ENCODE measurements around the gene VPS35L. TPM values are rescaled to one million over a fixed set of nuclear protein-coding genes. Genes with fewer than 3 reads are reported as not detected.

VPS35L gene
- total and polyA plus RNA-seq, 4 donors, result 27.4 to 65.4 (median 47.1) TPM

DNA sequence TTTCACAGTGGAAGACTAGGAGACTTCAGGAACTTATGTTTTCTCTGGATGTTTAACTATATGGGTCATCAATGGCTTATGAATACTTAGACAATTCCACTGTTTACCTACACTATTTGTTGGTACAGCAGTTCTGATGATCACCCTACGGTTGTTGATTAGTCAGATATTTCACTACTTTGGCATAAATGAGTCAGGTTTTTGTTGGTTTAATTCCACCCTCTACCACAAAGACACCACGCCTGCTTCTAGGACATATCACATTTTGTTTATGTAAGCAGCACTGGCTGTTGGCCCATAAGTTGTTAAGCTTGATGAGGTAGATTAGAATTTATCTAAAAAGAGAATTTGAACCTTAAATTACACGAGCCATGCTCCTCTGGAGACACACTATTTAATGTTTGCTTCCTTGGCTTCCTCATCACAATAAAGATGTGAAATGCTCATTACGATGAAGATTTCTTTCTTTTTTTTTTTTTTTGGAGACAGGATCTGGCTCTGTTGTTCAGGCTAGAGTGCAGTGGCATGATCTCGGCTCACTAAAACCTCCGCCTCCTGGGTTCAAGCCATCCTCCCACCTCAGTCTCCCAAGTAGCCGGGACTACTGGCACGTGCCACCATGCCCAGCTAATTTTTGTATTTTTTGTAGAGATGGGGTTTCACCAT lies 37.9 kb upstream of the VPS35L start:
- no peaks in the 10 kb centered on the region for H3K9me3 ChIP-seq (ENCODE audit: control insufficient read depth in 4 of 4, insufficient read depth in 3 of 4, low read length in 3 of 4)
- TF ChIP-seq, protein P1, sequence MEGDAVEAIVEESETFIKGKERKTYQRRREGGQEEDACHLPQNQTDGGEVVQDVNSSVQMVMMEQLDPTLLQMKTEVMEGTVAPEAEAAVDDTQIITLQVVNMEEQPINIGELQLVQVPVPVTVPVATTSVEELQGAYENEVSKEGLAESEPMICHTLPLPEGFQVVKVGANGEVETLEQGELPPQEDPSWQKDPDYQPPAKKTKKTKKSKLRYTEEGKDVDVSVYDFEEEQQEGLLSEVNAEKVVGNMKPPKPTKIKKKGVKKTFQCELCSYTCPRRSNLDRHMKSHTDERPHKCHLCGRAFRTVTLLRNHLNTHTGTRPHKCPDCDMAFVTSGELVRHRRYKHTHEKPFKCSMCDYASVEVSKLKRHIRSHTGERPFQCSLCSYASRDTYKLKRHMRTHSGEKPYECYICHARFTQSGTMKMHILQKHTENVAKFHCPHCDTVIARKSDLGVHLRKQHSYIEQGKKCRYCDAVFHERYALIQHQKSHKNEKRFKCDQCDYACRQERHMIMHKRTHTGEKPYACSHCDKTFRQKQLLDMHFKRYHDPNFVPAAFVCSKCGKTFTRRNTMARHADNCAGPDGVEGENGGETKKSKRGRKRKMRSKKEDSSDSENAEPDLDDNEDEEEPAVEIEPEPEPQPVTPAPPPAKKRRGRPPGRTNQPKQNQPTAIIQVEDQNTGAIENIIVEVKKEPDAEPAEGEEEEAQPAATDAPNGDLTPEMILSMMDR (IDR thresholded peaks at IDR 0.05; ENCODE audit: control extremely low read depth, extremely low read depth), result no peak
- no peaks in the 10 kb centered on the region for H3K27me3 ChIP-seq (ENCODE audit: control insufficient read depth in 3 of 3, insufficient read depth in 3 of 3, low read length in 2 of 3)
- WGBS, 2 donors, result 73 to 82% methylated on average over 8 of the region's 8 CpGs
- H3K36me3 ChIP-seq (ENCODE audit: control insufficient read depth in 4 of 4, insufficient read depth in 4 of 4, low read length in 4 of 4), result peaks cover 0 to 22% (median 15%) of the 10 kb centered on the region in 4 donors
- H3K4me1 ChIP-seq (ENCODE audit: control insufficient read depth in 5 of 5, insufficient read depth in 5 of 5, low read length in 5 of 5), result peaks cover 0 to 20% (median 5%) of the 10 kb centered on the region in 5 donors
- peak overlapping the region in 1 of 2 donors; percentile 32 for H3K9ac ChIP-seq (ENCODE audit: insufficient read depth in 1 of 2, low read length in 2 of 2)
- H3K4me3 ChIP-seq, result no peak overlapping the region
- ATAC-seq (ENCODE audit: insufficient read depth, low FRiP score) (no peak), DNase-seq (no peak)
- no peak overlapping the region for H3K27ac ChIP-seq (ENCODE audit: low read depth in 1 of 2, low read length in 1 of 2)

DNA sequence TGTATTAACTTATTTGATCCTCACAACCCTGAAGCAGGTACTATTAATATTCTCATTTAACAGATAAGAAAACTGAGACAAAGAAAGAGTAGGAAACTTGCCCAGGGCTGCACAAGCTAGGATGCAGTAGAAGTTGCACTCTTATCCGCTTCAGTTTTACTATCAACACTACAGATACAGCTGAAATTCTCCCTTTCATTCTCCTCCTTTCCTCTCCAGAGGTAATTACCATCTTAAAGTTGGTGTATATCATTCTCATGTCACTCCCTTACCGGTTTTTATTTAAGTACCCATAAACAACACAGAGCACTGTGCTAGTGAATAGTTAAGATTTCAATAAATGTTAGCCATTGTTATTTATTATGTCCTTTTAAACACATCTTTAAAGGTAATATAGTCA lies 37.1 kb upstream of the VPS35L start:
- TF ChIP-seq, protein P1 (IDR thresholded peaks at IDR 0.05; ENCODE audit: control extremely low read depth, extremely low read depth), result no peak
- Histone ChIP-seq H3K9ac (ENCODE audit: insufficient read depth in 1 of 2, low read length in 2 of 2) (peak overlapping the region in 1 of 2 donors; percentile 13), H3K4me1 (ENCODE audit: control insufficient read depth in 5 of 5, insufficient read depth in 5 of 5, low read length in 5 of 5) (peaks cover 0 to 23% (median 5%) of the 10 kb centered on the region in 5 donors), H3K27ac (ENCODE audit: low read depth in 1 of 2, low read length in 1 of 2) (no peak overlapping the region), H3K9me3 (ENCODE audit: control insufficient read depth in 4 of 4, insufficient read depth in 3 of 4, low read length in 3 of 4) (no peaks in the 10 kb centered on the region), H3K27me3 (ENCODE audit: control insufficient read depth in 3 of 3, insufficient read depth in 3 of 3, low read length in 2 of 3) (no peaks in the 10 kb centered on the region), H3K36me3 (ENCODE audit: control insufficient read depth in 4 of 4, insufficient read depth in 4 of 4, low read length in 4 of 4) (peaks cover 0 to 19% (median 13%) of the 10 kb centered on the region in 4 donors), H3K4me3 (no peak overlapping the region)
- DNase-seq (no peak), ATAC-seq (ENCODE audit: insufficient read depth, low FRiP score) (no peak)
- 70 to 86% methylated on average over 2 of the region's 2 CpGs for WGBS, 2 donors

DNA sequence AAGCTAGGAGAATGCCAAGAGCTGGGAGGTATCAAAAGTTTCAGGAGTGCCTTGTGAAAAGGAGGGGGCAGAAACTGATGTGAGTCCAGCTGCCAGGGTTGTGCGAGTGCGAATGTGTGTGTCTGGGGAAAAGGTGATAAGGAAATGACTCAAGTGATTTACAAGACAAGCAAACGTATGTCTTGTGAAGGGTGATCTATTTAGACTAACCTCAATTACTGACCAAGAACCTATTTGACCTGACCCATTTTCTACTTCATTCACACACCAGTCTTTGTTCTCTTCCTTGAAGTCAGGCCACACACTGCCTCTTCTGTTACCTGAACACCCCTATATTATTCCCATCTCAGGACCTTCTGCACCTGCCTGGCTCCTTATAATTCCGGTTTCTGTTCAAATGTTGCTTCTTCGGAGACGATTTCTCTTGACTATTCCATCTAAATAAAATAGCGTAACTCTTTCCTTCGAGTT lies 34.6 kb upstream of the VPS35L start:
- peak overlapping the region; percentile 76 to 78 for H3K9ac ChIP-seq (ENCODE audit: insufficient read depth in 1 of 2, low read length in 2 of 2)
- 2 to 7% methylated on average over 8 of the region's 8 CpGs for WGBS, 2 donors
- ATAC-seq (ENCODE audit: insufficient read depth, low FRiP score) (no peak), DNase-seq (peak in 2 of 3 donors; percentile 32 to 40)
- no peaks in the 10 kb centered on the region for H3K27me3 ChIP-seq (ENCODE audit: control insufficient read depth in 3 of 3, insufficient read depth in 3 of 3, low read length in 2 of 3)
- peak overlapping the region; percentile 91 to 97 for H3K27ac ChIP-seq (ENCODE audit: low read depth in 1 of 2, low read length in 1 of 2)
- H3K9me3 ChIP-seq (ENCODE audit: control insufficient read depth in 4 of 4, insufficient read depth in 3 of 4, low read length in 3 of 4), result no peaks in the 10 kb centered on the region
- peaks cover 0 to 10% (median 5%) of the 10 kb centered on the region in 4 donors for H3K36me3 ChIP-seq (ENCODE audit: control insufficient read depth in 4 of 4, insufficient read depth in 4 of 4, low read length in 4 of 4)
- TF ChIP-seq, protein P1 (IDR thresholded peaks at IDR 0.05; ENCODE audit: control extremely low read depth, extremely low read depth), result no peak
- H3K4me3 ChIP-seq, result peak overlapping the region; percentile 75
- H3K4me1 ChIP-seq (ENCODE audit: control insufficient read depth in 5 of 5, insufficient read depth in 5 of 5, low read length in 5 of 5), result peaks cover 0 to 38% (median 13%) of the 10 kb centered on the region in 5 donors
